GM19467 (cell line): Measurements from ENCODE around the gene CMTM2.

Experiments used
- ATAC-seq: cut with Tn5 transposase; IDR thresholded peaks from one replicate; pipeline ENCODE4 v1.9.1; 2021; ENCODE audit warnings: mild to moderate bottlenecking, moderate library complexity; ENCODE audit not compliant: unreplicated experiment

Gene CMTM2

GRCh38 chr16:66578651-66579531 lies at the start of gene CMTM2:
Gene CMTM2 (plus strand): TSS chr16:66579463. CDS start chr16:66579608, 145 bp downstream.
- no peak for ATAC-seq

- ATAC-seq, result no peak
Measured at GRCh38 chr16:66529475-66529874, 49.8 kb upstream of the CMTM2 start.

GRCh38 chr16:66534376-66534799 lies 44.9 kb upstream of the CMTM2 start:
- no peak for ATAC-seq

- ATAC-seq, result no peak
Measured at GRCh38 chr16:66536525-66536924, 42.7 kb upstream of the CMTM2 start.

GRCh38 chr16:66537236-66537635 lies 42.0 kb upstream of the CMTM2 start:
- ATAC-seq, result no peak

GRCh38 chr16:66538910-66539309 lies 40.4 kb upstream of the CMTM2 start:
- ATAC-seq, result no peak

- no peak for ATAC-seq
Measured at GRCh38 chr16:66539623-66540469, 39.4 kb upstream of the CMTM2 start.

- no peak for ATAC-seq
Measured at GRCh38 chr16:66541388-66542355, 37.6 kb upstream of the CMTM2 start.

- ATAC-seq, result no peak
Measured at GRCh38 chr16:66542396-66542795, 36.9 kb upstream of the CMTM2 start.

- no peak for ATAC-seq
Measured at GRCh38 chr16:66543541-66543940, 35.7 kb upstream of the CMTM2 start.

- ATAC-seq, result no peak
Measured at GRCh38 chr16:66544016-66544757, 35.1 kb upstream of the CMTM2 start.

GRCh38 chr16:66547101-66547989 lies 31.9 kb upstream of the CMTM2 start:
- ATAC-seq, result no peak

GRCh38 chr16:66548068-66548467 lies 31.2 kb upstream of the CMTM2 start:
- no peak for ATAC-seq

- no peak for ATAC-seq
Measured at GRCh38 chr16:66548868-66549267, 30.4 kb upstream of the CMTM2 start.

- no peak for ATAC-seq
Measured at GRCh38 chr16:66549284-66550131, 29.8 kb upstream of the CMTM2 start, which contains the start of gene TK2. Gene TK2 (minus strand): TSS chr16:66550122. CDS start chr16:66550061, 61 bp downstream.

- no peak for ATAC-seq
Measured at GRCh38 chr16:66551348-66551759, 27.9 kb upstream of the CMTM2 start.

GRCh38 chr16:66551788-66552285 lies 27.4 kb upstream of the CMTM2 start:
- no peak for ATAC-seq
